PFSK-1 (cell line): ENCODE measurements around the gene CASK. TPM values are rescaled to one million over a fixed set of nuclear protein-coding genes. Genes with fewer than 3 reads are reported as not detected.

Experiments
- FOXP2 ChIP-seq: optimal IDR thresholded peaks from 2 replicates; pipeline ENCODE3; 2011; ENCODE audit warnings: borderline replicate concordance, control low read depth, inconsistent platforms; ENCODE audit not compliant: insufficient read depth; ENCODE audit errors: extremely low read length, extremely low read depth
- POLR2AphosphoS5 ChIP-seq: IDR thresholded peaks from 2 replicates; pipeline ENCODE4 v1.6.1; 2012; ENCODE audit warnings: low read depth, mild to moderate bottlenecking, control low read depth, low read length, moderate library complexity
- REST ChIP-seq, 2 experiments: IDR thresholded peaks; 2 replicates each; pipeline versions ENCODE4 v1.6.1 to v1.8.0; 2011 to 2012; ENCODE audit warnings: low read depth in 2 of 2, low read length in 2 of 2, control low read depth in 1 of 2, inconsistent platforms in 1 of 2, mild to moderate bottlenecking in 1 of 2, moderate library complexity in 1 of 2; ENCODE audit not compliant: insufficient read depth in 1 of 2
- SIN3A ChIP-seq: IDR thresholded peaks from 2 replicates; pipeline ENCODE4 v1.6.1; 2012; ENCODE audit warnings: mild to moderate bottlenecking, low read length, moderate library complexity, borderline replicate concordance; ENCODE audit not compliant: insufficient read depth
- TAF1 ChIP-seq: IDR thresholded peaks from 2 replicates; pipeline ENCODE4 v1.6.1; 2012; ENCODE audit warnings: low read length, control low read depth, borderline replicate concordance; ENCODE audit not compliant: insufficient read depth
- polyA plus RNA-seq: library from polyadenylated mRNA; unstranded; fragments of >200 nt; gene quantifications from one replicate; pipeline ENCODE4 v1.2.1, GENCODE V29; 2012; ENCODE audit warnings: low read depth, missing spikeins; ENCODE audit not compliant: insufficient read length

CASK gene
- polyA plus RNA-seq: 18.3 TPM

GRCh38 chrX:41923211-41923977 lies at the start of gene CASK:
CASK (minus strand) TSS chrX:41923554; CDS start chrX:41922988, 566 bp downstream.
- TF ChIP-seq TAF1: no peak
- TF ChIP-seq POLR2AphosphoS5: peak; percentile 45; the same call in 1 of the 2 replicates
- peak; percentile 7 for TF ChIP-seq FOXP2

DNA sequence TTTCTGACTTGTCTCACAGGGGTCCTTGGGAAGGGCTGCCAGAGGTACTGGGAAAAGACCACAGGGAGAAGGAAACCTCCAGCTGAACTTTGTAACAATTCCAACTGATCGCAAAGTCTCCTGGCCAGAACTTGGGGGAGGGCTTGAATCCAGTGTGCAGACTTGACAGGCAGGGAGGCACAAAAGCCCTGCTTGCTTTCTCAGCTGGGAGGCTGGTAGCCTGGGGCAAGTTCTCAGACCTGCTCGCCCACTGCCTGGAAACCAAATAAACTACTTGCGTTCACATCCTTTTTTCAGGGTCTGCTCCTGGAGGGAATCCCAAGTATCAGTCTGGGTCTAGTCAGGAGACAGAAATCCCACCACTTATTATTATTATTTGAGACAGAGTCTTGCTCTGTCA lies 48.0 kb upstream of the CASK start:
- no peak for TF ChIP-seq REST (IDR thresholded peaks at IDR 0.05; ENCODE audit: insufficient read depth in 1 of 2, low read depth in 2 of 2, low read length in 2 of 2)
- no peak for TF ChIP-seq TAF1
- no peak for TF ChIP-seq FOXP2
- no peak for TF ChIP-seq SIN3A
- no peak for TF ChIP-seq POLR2AphosphoS5

DNA sequence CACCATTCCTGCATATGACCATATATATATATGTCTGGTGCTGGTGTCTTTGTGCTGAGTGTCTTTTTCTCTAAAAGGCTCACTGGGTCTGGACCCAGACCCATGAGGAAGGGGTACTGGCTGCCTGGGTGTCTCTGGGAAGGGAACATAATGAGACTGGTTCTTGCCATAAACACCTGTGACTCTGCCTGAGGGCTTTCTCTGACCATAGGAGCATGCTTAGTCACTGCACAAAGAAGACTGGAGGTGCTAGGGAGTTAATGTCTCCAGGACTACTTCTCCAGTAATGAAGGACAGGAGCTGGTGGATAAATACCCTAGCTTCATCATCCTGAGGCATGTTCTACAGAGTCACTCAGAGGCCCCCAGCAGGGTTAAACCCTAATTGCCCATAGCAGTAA lies 47.1 kb upstream of the CASK start:
- TF ChIP-seq POLR2AphosphoS5 (no peak), FOXP2 (no peak), SIN3A (no peak), TAF1 (no peak), REST (IDR thresholded peaks at IDR 0.05; ENCODE audit: insufficient read depth in 1 of 2, low read depth in 2 of 2, low read length in 2 of 2) (no peak)

DNA sequence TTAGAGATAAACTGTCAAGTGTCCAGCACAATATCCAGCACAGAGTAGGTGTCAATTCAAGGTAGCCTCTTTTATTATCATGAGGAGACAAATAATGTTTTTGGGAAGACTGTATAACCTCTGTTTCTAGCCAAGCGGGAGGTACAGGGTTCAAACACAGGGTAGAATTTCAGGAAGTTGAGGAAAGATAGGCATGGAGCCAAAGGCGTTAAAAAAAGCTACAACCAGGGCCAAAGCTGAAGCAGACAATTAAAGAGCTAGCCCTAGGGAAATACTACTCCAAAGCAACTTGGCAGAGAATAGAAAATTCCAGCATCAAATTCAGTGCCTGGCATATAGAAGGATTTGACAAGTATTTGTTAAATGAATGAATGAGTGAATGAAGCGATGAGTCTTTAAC lies 40.0 kb upstream of the CASK start:
- TF ChIP-seq SIN3A: no peak
- no peak for TF ChIP-seq FOXP2
- no peak for TF ChIP-seq REST (IDR thresholded peaks at IDR 0.05; ENCODE audit: insufficient read depth in 1 of 2, low read depth in 2 of 2, low read length in 2 of 2)
- TF ChIP-seq TAF1: no peak
- no peak for TF ChIP-seq POLR2AphosphoS5

DNA sequence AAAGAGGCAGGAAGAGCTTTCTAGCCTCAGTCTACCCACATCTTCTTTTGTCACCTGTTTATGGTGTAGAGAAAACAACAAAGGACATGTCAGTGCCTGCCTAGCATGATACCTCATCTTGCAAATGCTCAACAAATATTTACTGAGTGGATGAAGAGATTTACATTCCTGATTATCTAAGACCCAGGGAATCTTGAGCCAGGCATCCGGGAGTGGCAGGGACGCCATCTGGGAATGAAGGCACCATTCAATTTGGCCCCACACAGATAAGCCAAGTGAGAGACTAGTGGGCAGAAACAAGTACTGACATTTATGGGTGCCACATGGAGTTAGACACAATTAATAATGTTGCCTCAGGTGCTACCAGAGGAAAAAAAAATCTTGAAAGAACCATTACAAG lies 36.8 kb upstream of the CASK start:
- no peak for TF ChIP-seq SIN3A
- TF ChIP-seq POLR2AphosphoS5: no peak

- no peak for TF ChIP-seq REST (IDR thresholded peaks at IDR 0.05; ENCODE audit: insufficient read depth in 1 of 2, low read depth in 2 of 2, low read length in 2 of 2)
- TF ChIP-seq SIN3A: no peak
- no peak for TF ChIP-seq FOXP2
- TF ChIP-seq TAF1: no peak
Observed at GRCh38 chrX:41958861-41959260, 35.5 kb upstream of the CASK start.
